D721Med (cell line): ENCODE measurements around the gene TMEM190.

Source experiments
- DNase-seq: peaks from one replicate; pipeline ENCODE4 v3.0.0; 2011; ENCODE audit warnings: low spot score; ENCODE audit not compliant: insufficient read length
- FAIRE-seq: peaks from 2 replicates; lab custom pipeline; 2011; peaks lifted over from hg19 to GRCh38; lab: Jason Lieb, UNC
- TF ChIP-seq, protein P1 (sequence below): IDR thresholded peaks from 2 replicates; pipeline ENCODE4 v1.5.1; 2012; ENCODE audit warnings: mild to moderate bottlenecking, control low read depth; ENCODE audit not compliant: insufficient read depth; ENCODE audit errors: missing control alignments

The TMEM190 gene

DNA sequence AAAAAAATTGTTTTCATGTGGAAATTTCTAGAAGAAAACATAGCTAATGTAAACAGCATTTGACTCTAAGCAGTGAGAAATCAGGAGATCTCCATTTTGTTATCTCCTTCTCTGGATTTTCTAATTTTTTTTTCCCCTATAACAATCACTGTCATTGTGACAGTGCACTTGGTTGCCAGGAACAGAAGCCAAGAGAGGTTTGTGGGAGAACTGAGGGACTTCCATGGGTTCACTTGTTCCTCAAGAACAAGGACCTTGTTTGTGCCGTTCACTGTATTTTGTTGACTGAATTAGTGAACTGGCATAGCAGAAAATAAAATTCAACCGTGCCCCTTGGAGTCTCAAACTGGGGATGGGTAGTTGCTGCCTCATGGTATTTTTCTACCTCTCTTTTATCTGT, 49.4 kb downstream of the TMEM190 start:
- DNase-seq (no peak), FAIRE-seq (no peak)
- TF ChIP-seq, protein P1, sequence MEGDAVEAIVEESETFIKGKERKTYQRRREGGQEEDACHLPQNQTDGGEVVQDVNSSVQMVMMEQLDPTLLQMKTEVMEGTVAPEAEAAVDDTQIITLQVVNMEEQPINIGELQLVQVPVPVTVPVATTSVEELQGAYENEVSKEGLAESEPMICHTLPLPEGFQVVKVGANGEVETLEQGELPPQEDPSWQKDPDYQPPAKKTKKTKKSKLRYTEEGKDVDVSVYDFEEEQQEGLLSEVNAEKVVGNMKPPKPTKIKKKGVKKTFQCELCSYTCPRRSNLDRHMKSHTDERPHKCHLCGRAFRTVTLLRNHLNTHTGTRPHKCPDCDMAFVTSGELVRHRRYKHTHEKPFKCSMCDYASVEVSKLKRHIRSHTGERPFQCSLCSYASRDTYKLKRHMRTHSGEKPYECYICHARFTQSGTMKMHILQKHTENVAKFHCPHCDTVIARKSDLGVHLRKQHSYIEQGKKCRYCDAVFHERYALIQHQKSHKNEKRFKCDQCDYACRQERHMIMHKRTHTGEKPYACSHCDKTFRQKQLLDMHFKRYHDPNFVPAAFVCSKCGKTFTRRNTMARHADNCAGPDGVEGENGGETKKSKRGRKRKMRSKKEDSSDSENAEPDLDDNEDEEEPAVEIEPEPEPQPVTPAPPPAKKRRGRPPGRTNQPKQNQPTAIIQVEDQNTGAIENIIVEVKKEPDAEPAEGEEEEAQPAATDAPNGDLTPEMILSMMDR: no peak
